Measurements from ENCODE around the gene C3orf80. TPM values are rescaled to one million over a fixed set of nuclear protein-coding genes. Genes with fewer than 3 reads are reported as not detected.

C3orf80 gene
- total and polyA plus RNA-seq, 10 of the 15 experiments (the other 5 are each of a cell fraction or from before 2014, with no cell fraction given) = 0.02 to 0.04 TPM; not detected in 8

Other genes with a start within 250 kb of the C3orf80 start
- gene IL12A, start 236.6 kb upstream of the C3orf80 start, total RNA-seq (2014; rRNA removed) = 9.8 and 10.9 TPM in 2 replicates
- 3.4 and 4.4 TPM in 2 replicates for gene IL12A, start 236.6 kb upstream of the C3orf80 start, total RNA-seq (2014; rRNA removed; fragmentation: Illumina TruSeq; extraction: Trizol)
- gene IL12A, start 236.6 kb upstream of the C3orf80 start, total RNA-seq (2021) = 3.1 and 4.0 TPM in 2 replicates
- gene IL12A, start 236.6 kb upstream of the C3orf80 start, polyA plus RNA-seq (2011; rRNA removed) = 0.99 and 1.8 TPM in 2 replicates
- gene IL12A, start 236.6 kb upstream of the C3orf80 start, polyA plus RNA-seq (2014; fragmentation: Illumina TruSeq; extraction: Trizol) = 3.2 and 3.8 TPM in 2 replicates
- 1 to 10 TPM in 1 of 2 experiments, under 1 TPM in 1; 0.50 to 2.6 TPM for gene IL12A, start 236.6 kb upstream of the C3orf80 start, polyA plus RNA-seq (2014; fragmentation: Nextera tagmentation; extraction: Ambion mirVana)
- gene IL12A, start 236.6 kb upstream of the C3orf80 start, polyA plus RNA-seq (2014; rRNA removed) = 6.0 and 8.4 TPM in 2 replicates
- gene IL12A, start 236.6 kb upstream of the C3orf80 start, polyA plus RNA-seq (2016; fragmentation: Nextera tagmentation; extraction: Ambion mirVana) = 1 to 10 TPM; 3.6 to 4.2 TPM
- gene IFT80, start 173.8 kb downstream of the C3orf80 start, total RNA-seq (2014; rRNA removed) = 14.1 and 16.2 TPM in 2 replicates
- 20.2 and 21.5 TPM in 2 replicates for gene IFT80, start 173.8 kb downstream of the C3orf80 start, total RNA-seq (2014; rRNA removed; fragmentation: Illumina TruSeq; extraction: Trizol)
- gene IFT80, start 173.8 kb downstream of the C3orf80 start, total RNA-seq (2021) = 11.1 and 13.7 TPM in 2 replicates
- gene IFT80, start 173.8 kb downstream of the C3orf80 start, polyA plus RNA-seq (2011; rRNA removed) = 16.2 and 29.3 TPM in 2 replicates
- 18.4 and 27.6 TPM in 2 replicates for gene IFT80, start 173.8 kb downstream of the C3orf80 start, polyA plus RNA-seq (2014; fragmentation: Illumina TruSeq; extraction: Trizol)
- gene IFT80, start 173.8 kb downstream of the C3orf80 start, polyA plus RNA-seq (2014; fragmentation: Nextera tagmentation; extraction: Ambion mirVana) = 1 to 10 TPM; 6.5 to 6.7 TPM
- 14.4 and 15.4 TPM in 2 replicates for gene IFT80, start 173.8 kb downstream of the C3orf80 start, polyA plus RNA-seq (2014; rRNA removed)
- gene IFT80, start 173.8 kb downstream of the C3orf80 start, polyA plus RNA-seq (2016; fragmentation: Nextera tagmentation; extraction: Ambion mirVana) = 10 to 100 TPM; 11.6 to 14.1 TPM
- gene SMC4, start 174.2 kb downstream of the C3orf80 start, total RNA-seq (2014; rRNA removed) = 130 and 133 TPM in 2 replicates
- 224 and 231 TPM in 2 replicates for gene SMC4, start 174.2 kb downstream of the C3orf80 start, total RNA-seq (2014; rRNA removed; fragmentation: Illumina TruSeq; extraction: Trizol)
- gene SMC4, start 174.2 kb downstream of the C3orf80 start, total RNA-seq (2021) = 124 and 142 TPM in 2 replicates
- gene SMC4, start 174.2 kb downstream of the C3orf80 start, polyA plus RNA-seq (2011; rRNA removed) = 93.3 and 214 TPM in 2 replicates
- 250 and 324 TPM in 2 replicates for gene SMC4, start 174.2 kb downstream of the C3orf80 start, polyA plus RNA-seq (2014; fragmentation: Illumina TruSeq; extraction: Trizol)
- gene SMC4, start 174.2 kb downstream of the C3orf80 start, polyA plus RNA-seq (2014; fragmentation: Nextera tagmentation; extraction: Ambion mirVana) = 100 to 1,000 TPM in 1 of 2 experiments, 10 to 100 TPM in 1; 75.6 to 127 TPM
- gene SMC4, start 174.2 kb downstream of the C3orf80 start, polyA plus RNA-seq (2014; rRNA removed) = 121 and 128 TPM in 2 replicates
- 100 to 1,000 TPM; 278 to 288 TPM for gene SMC4, start 174.2 kb downstream of the C3orf80 start, polyA plus RNA-seq (2016; fragmentation: Nextera tagmentation; extraction: Ambion mirVana)
- 33.5 and 41.5 TPM in 2 replicates for gene TRIM59, start 224.4 kb downstream of the C3orf80 start, total RNA-seq (2014; rRNA removed)
- gene TRIM59, start 224.4 kb downstream of the C3orf80 start, total RNA-seq (2014; rRNA removed; fragmentation: Illumina TruSeq; extraction: Trizol) = 38.6 and 40.2 TPM in 2 replicates
- 27.2 and 29.6 TPM in 2 replicates for gene TRIM59, start 224.4 kb downstream of the C3orf80 start, total RNA-seq (2021)
- 33.1 and 43.6 TPM in 2 replicates for gene TRIM59, start 224.4 kb downstream of the C3orf80 start, polyA plus RNA-seq (2011; rRNA removed)
- 29.5 and 36.4 TPM in 2 replicates for gene TRIM59, start 224.4 kb downstream of the C3orf80 start, polyA plus RNA-seq (2014; fragmentation: Illumina TruSeq; extraction: Trizol)
- 100 to 1,000 TPM in 1 of 2 experiments, 10 to 100 TPM in 1; 28.9 to 105 TPM for gene TRIM59, start 224.4 kb downstream of the C3orf80 start, polyA plus RNA-seq (2014; fragmentation: Nextera tagmentation; extraction: Ambion mirVana)
- 13.0 and 14.4 TPM in 2 replicates for gene TRIM59, start 224.4 kb downstream of the C3orf80 start, polyA plus RNA-seq (2014; rRNA removed)
- 10 to 100 TPM; 57.0 to 57.8 TPM for gene TRIM59, start 224.4 kb downstream of the C3orf80 start, polyA plus RNA-seq (2016; fragmentation: Nextera tagmentation; extraction: Ambion mirVana)

Data from GM12878 (cell line).